HepG2 (cell line): ENCODE results near the gene PLCL1. TPM values are rescaled to one million over a fixed set of nuclear protein-coding genes. Genes with fewer than 3 reads are reported as not detected.

Source experiments
- ATAC-seq: fragments of 200-7000 bp; cut with Tn5 transposase; 3 replicates; pipeline ENCODE4 v1.9.1; 2020; ENCODE audit warnings: mild to moderate bottlenecking, moderate library complexity
- BruUV-seq: library from RNA; stranded (reverse); fragments of 400-500 nt; replicated peaks from 2 replicates; lab custom pipeline; 2021; lab: Mats Ljungman, UMichigan
- CTCF ChIA-PET: fragments of 300-600 bp; formaldehyde crosslinking; extraction: SDS; loops from one replicate; lab custom pipeline; 2021; ENCODE audit warnings: low total read pairs, inconsistent platforms, low intra/inter-chr PET ratio; lab: Yijun Ruan, JAX
- POLR2A ChIA-PET: fragments of 350-600 bp; sonication (Branson Sonifier 250); formaldehyde crosslinking; loops from one replicate; lab custom pipeline; 2020; ENCODE audit warnings: antibody characterized with exemption, inconsistent platforms; lab: Yijun Ruan, JAX
- DNase-seq: peaks from one replicate; pipeline ENCODE4 v3.0.0-alpha.2; 2015; ENCODE audit warnings: low spot score
- FAIRE-seq: peaks from 3 replicates; lab custom pipeline; 2011; peaks lifted over from hg19 to GRCh38; lab: Jason Lieb, UNC
- H2AFZ ChIP-seq: one replicate; pipeline ENCODE4 v1.6.1; 2011; ENCODE audit warnings: low read length, inconsistent platforms
- H3K27ac ChIP-seq: fragments of 300-600 bp; 3 replicates; pipeline ENCODE4 v1.8.0; 2011; ENCODE audit warnings: mixed run types, mild to moderate bottlenecking, mixed read lengths, low read length, inconsistent platforms; ENCODE audit not compliant: insufficient read depth; ENCODE audit errors: extremely low read length
- H3K27me3 ChIP-seq, 2 experiments: fragments of 200-600 bp in 1 of 2; 2 replicates in 1 of 2; 3 replicates in 1 of 2; pipeline versions ENCODE4 v1.6.0 to v1.8.0; 2011; ENCODE audit warnings: low read length in 2 of 2, mild to moderate bottlenecking in 2 of 2, moderate library complexity in 2 of 2, inconsistent platforms in 1 of 2; ENCODE audit not compliant: insufficient read depth in 2 of 2, control insufficient read depth in 1 of 2
- H3K36me3 ChIP-seq, 2 experiments: fragments of 200-600 bp in 1 of 2; replicated peaks in 1 of 2; 2 replicates in 1 of 2; 3 replicates in 1 of 2; pipeline versions ENCODE4 v1.5.1 to v1.8.0; 2011; ENCODE audit warnings: low read length in 2 of 2, inconsistent platforms in 1 of 2; ENCODE audit not compliant: insufficient read depth in 2 of 2, control insufficient read depth in 1 of 2
- H3K4me1 ChIP-seq: 2 replicates; pipeline ENCODE4 v1.5.1; 2012; ENCODE audit warnings: low read length, inconsistent platforms; ENCODE audit not compliant: insufficient read depth
- H3K4me2 ChIP-seq: 2 replicates; pipeline ENCODE4 v1.6.0; 2011; ENCODE audit warnings: low read depth, low read length, inconsistent platforms
- H3K4me3 ChIP-seq, 3 experiments: fragments of 200-600 bp in 1 of 3; sonication (generic), shearing (Covaris generic) in 1 of 3; replicated peaks in 1 of 3; 2 replicates each; pipeline ENCODE4 v1.5.1; 2011 to 2016; ENCODE audit warnings: low read length in 3 of 3, inconsistent platforms in 2 of 3, low read depth in 2 of 3, mild to moderate bottlenecking in 2 of 3, control low read depth in 1 of 3, mixed read lengths in 1 of 3; ENCODE audit not compliant: insufficient read depth in 1 of 3
- H3K79me2 ChIP-seq: one replicate; pipeline ENCODE4 v1.6.1; 2011; ENCODE audit warnings: low read length, inconsistent platforms; ENCODE audit not compliant: insufficient read depth
- H3K9ac ChIP-seq: 2 replicates; pipeline ENCODE4 v1.6.0; 2011; ENCODE audit warnings: mild to moderate bottlenecking, low read depth, low read length, inconsistent platforms; ENCODE audit not compliant: insufficient read depth
- H3K9me3 ChIP-seq: 2 replicates; pipeline ENCODE4 v1.5.1; 2012; ENCODE audit warnings: mild to moderate bottlenecking, low read length
- H4K20me1 ChIP-seq: 2 replicates; pipeline ENCODE4 v1.6.0; 2011; ENCODE audit warnings: inconsistent platforms, mild to moderate bottlenecking, low read length, moderate library complexity; ENCODE audit not compliant: insufficient read depth
- ARID2 ChIP-seq: sonication (generic); formaldehyde crosslinking; IDR thresholded peaks from 2 replicates; pipeline ENCODE4 v1.8.1; 2022; ENCODE audit warnings: mild to moderate bottlenecking, missing genetic modification reagents, borderline replicate concordance
- ARID5B ChIP-seq: IDR thresholded peaks from 2 replicates; pipeline ENCODE4 v1.4.0; 2020; ENCODE audit warnings: mild to moderate bottlenecking, missing genetic modification reagents
- GATA4 ChIP-seq: sonication (generic); IDR thresholded peaks from 2 replicates; pipeline ENCODE4 v1.6.1; 2016; ENCODE audit warnings: antibody characterized with exemption, low read depth, borderline replicate concordance
- GATAD1 ChIP-seq: IDR thresholded peaks from 2 replicates; pipeline ENCODE4 v1.6.1; 2016; ENCODE audit warnings: missing genetic modification reagents, missing compliant biosample characterization
- GLMP ChIP-seq: sonication (generic); formaldehyde crosslinking; IDR thresholded peaks from 2 replicates; pipeline ENCODE4 v1.9.0; 2021; ENCODE audit warnings: missing genetic modification reagents, mild to moderate bottlenecking, borderline replicate concordance
- MIER2 ChIP-seq: IDR thresholded peaks from 2 replicates; pipeline ENCODE4 v1.6.1; 2016; ENCODE audit warnings: missing biosample characterization, missing genetic modification reagents
- MXD1 ChIP-seq: sonication (generic); formaldehyde crosslinking; IDR thresholded peaks from 2 replicates; pipeline ENCODE4 v1.4.0; 2020; ENCODE audit warnings: mild to moderate bottlenecking, missing genetic modification reagents
- PCBP2 ChIP-seq: fragments of 200-400 bp; formaldehyde crosslinking; optimal IDR thresholded peaks from 2 replicates; pipeline ENCODE3; 2018; ENCODE audit warnings: low read length, low read depth; ENCODE audit not compliant: poor library complexity, severe bottlenecking
- PREB ChIP-seq: sonication (generic); formaldehyde crosslinking; IDR thresholded peaks from 2 replicates; pipeline ENCODE4 v1.4.0; 2020; ENCODE audit warnings: missing genetic modification reagents
- ZNF761 ChIP-seq: sonication (generic); formaldehyde crosslinking; conservative IDR thresholded peaks from 2 replicates; pipeline ENCODE4 v1.4.0; 2020; ENCODE audit warnings: mild to moderate bottlenecking, missing genetic modification reagents
- WGBS: methylation state at CpG from one replicate; pipeline ENCODE4 v1.1.6; 2017; ENCODE audit warnings: low lambda C conversion rate; 5-methylcytosine and 5-hydroxymethylcytosine counted together
- in situ Hi-C: cut with HindIII; loops from 2 replicates; pipeline ENCODE4 v1.10.0; 2017; ENCODE audit warnings: low pct_unique_long_range_greater_than_20kb; ENCODE audit not compliant: extremely low pct_ligation_motif_present
- intact Hi-C: fragments of 100-400 bp; cut with micrococcal nuclease; formaldehyde crosslinking; loops from one replicate; pipeline ENCODE4 v1.10.0; 2022; ENCODE audit not compliant: unreplicated experiment
- polyA plus RNA-seq, 8 experiments: library from polyadenylated mRNA; depleted of rRNA in 3 of 8; stranded (reverse) in 7 of 8; unstranded in 1 of 8; fragments of >200 nt; fragmentation: Illumina TruSeq in 4 of 8; extraction: Trizol in 4 of 8; gene quantifications; 2 replicates each; pipeline versions ENCODE4 v1.2.1 to v1.2.3, GENCODE V29; 2011 to 2016; ENCODE audit warnings: low read depth in 4 of 8, missing spikeins in 1 of 8, mixed read lengths in 1 of 8; ENCODE audit not compliant: insufficient read depth in 1 of 8
- total RNA-seq, 5 experiments: library from RNA; depleted of rRNA; stranded (reverse); fragments of >200 nt; fragmentation: Illumina TruSeq; extraction: Trizol; gene quantifications; 2 replicates each; pipeline ENCODE4 v1.2.3, GENCODE V29; 2016; ENCODE audit warnings: low read depth in 1 of 5

Gene PLCL1
- total and polyA plus RNA-seq, 2 of the 13 experiments (the other 11 are each of a cell fraction or from before 2014, with no cell fraction given) = not detected

- H4K20me1 ChIP-seq = no peaks in the 10 kb centered on the region
- no peaks in the 10 kb centered on the region for H3K36me3 ChIP-seq
- FAIRE-seq (no peak), DNase-seq (no peak), ATAC-seq (no peak)
- H2AFZ ChIP-seq = no peak overlapping the region
- WGBS = under 1% methylated on average over 3 of the region's 3 CpGs
- ChIA-PET POLR2A (no interaction called here), CTCF (no interaction called here)
- BruUV-seq = no TSS peak
- no peak overlapping the region for H3K27ac ChIP-seq
- no peak overlapping the region for H3K9ac ChIP-seq
- no peaks in the 10 kb centered on the region for H3K79me2 ChIP-seq
- no peak overlapping the region for H3K4me2 ChIP-seq
- H3K4me1 ChIP-seq = no peaks in the 10 kb centered on the region
- in situ Hi-C loops (no loop called here), intact Hi-C loops (no loop called here)
- H3K9me3 ChIP-seq = no peaks in the 10 kb centered on the region
- peaks cover 0 to 5% of the 10 kb centered on the region in 2 experiments; a peak in 1 of 5 replicates for H3K27me3 ChIP-seq
- no peak overlapping the region for H3K4me3 ChIP-seq
- TF ChIP-seq GATAD1 (CRISPR knock-in tag) (no peak), ARID5B (CRISPR knock-in tag) (no peak), PCBP2 (no peak), MIER2 (no peak), GLMP (CRISPR knock-in tag) (no peak), MXD1 (CRISPR knock-in tag) (no peak), ARID2 (CRISPR knock-in tag) (no peak), GATA4 (no peak), PREB (CRISPR knock-in tag) (no peak), ZNF761 (CRISPR knock-in tag) (no peak)
Measured at GRCh38 chr2:198008230-198008629, 203.8 kb downstream of the PLCL1 start.
